Stomach (tissue), 9 donors: ENCODE measurements around the gene PRX. TPM values are rescaled to one million over a fixed set of nuclear protein-coding genes. Genes with fewer than 3 reads are reported as not detected.

ENCODE experiments used
- DNase-seq, 2 donors: peaks; one replicate each; pipeline versions ENCODE4 v3.0.0 to v3.0.0-alpha.2; 2013 to 2019
- H3K27ac ChIP-seq, 5 donors: fragments of 200-600 bp in 4 of 5; sonication (generic) in 4 of 5; one replicate each; pipeline ENCODE4 v1.5.1; 2013 to 2019; ENCODE audit warnings: mild to moderate bottlenecking in 1 of 5, moderate library complexity in 1 of 5
- H3K27me3 ChIP-seq, 3 donors: fragments of 200-600 bp; sonication (generic); one replicate each; pipeline ENCODE4 v1.5.1; 2017 to 2019; ENCODE audit warnings: mixed run types in 1 of 3
- H3K36me3 ChIP-seq, 4 donors: fragments of 200-600 bp; sonication (generic); 1 replicate in 3 of 4; 2 replicates in 1 of 4; pipeline ENCODE4 v1.5.1; 2016 to 2019
- H3K4me1 ChIP-seq, 4 donors: fragments of 200-600 bp; sonication (generic); one replicate each; pipeline ENCODE4 v1.5.1; 2016 to 2019
- H3K4me3 ChIP-seq, 4 donors: fragments of 200-600 bp; sonication (generic) in 3 of 4; one replicate each; pipeline ENCODE4 v1.5.1; 2016 to 2019; ENCODE audit warnings: mild to moderate bottlenecking in 1 of 4
- H3K9me3 ChIP-seq, 4 donors: fragments of 200-600 bp; sonication (generic); one replicate each; pipeline ENCODE4 v1.5.1; 2016 to 2019
- EP300 ChIP-seq: sonication (generic); formaldehyde crosslinking; IDR thresholded peaks from one replicate; pipeline ENCODE4 v1.6.1; 2017; ENCODE audit warnings: antibody characterized with exemption
- POLR2A ChIP-seq, 4 donors: fragments of 450-650 bp; IDR thresholded peaks; one replicate each; pipeline ENCODE4 v1.6.1; 2016; ENCODE audit warnings: antibody characterized with exemption in 4 of 4, control low read depth in 2 of 4, mild to moderate bottlenecking in 1 of 4, moderate library complexity in 1 of 4
- POLR2AphosphoS5 ChIP-seq, 3 donors: sonication (generic); formaldehyde crosslinking; IDR thresholded peaks; one replicate each; pipeline ENCODE4 v1.6.1; 2016; ENCODE audit warnings: antibody characterized with exemption in 3 of 3
- WGBS, 5 donors: extraction: QIAGEN DNeasy Blood & Tissue Kit in 3 of 5; methylation state at CpG; one replicate each; pipeline versions ENCODE4 v1.1.5 to v1.1.7; 2013 to 2018; 5-methylcytosine and 5-hydroxymethylcytosine counted together
- intact Hi-C: fragments of 100-400 bp; cut with DNase I; formaldehyde crosslinking; loops from one replicate; pipeline ENCODE4 v1.15.1; 2023; ENCODE audit warnings: low total_unique reads
- polyA plus RNA-seq, 3 donors: library from polyadenylated mRNA; stranded (reverse); fragments of 200-250 nt; gene quantifications; one replicate each; pipeline ENCODE4 v1.2.3, GENCODE V29; 2013
- total RNA-seq, 5 donors: library from RNA; depleted of rRNA; stranded (reverse); fragments of >200 nt; gene quantifications; one replicate each; pipeline versions ENCODE4 v1.1.0 to v1.2.3, GENCODE V29; 2014 to 2016
- TF ChIP-seq, protein P1 (sequence below), 7 experiments: fragments of 450-650 bp in 4 of 7; fragments of 200-600 bp in 3 of 7; sonication (generic) in 3 of 7; IDR thresholded peaks; one replicate each; pipeline ENCODE4 v1.5.1; 2016 to 2019; ENCODE audit warnings: antibody characterized with exemption in 7 of 7, control low read depth in 2 of 7, mild to moderate bottlenecking in 1 of 7
- donor health status: healthy with polysubstance abuse.
- donor health status: Bipolar disorder and iron deficiency.
- donor health status: healthy.

The PRX gene
- total and polyA plus RNA-seq, 8 donors: 1.6 to 8.6 (median 4.3) TPM; not detected in 1

DNA sequence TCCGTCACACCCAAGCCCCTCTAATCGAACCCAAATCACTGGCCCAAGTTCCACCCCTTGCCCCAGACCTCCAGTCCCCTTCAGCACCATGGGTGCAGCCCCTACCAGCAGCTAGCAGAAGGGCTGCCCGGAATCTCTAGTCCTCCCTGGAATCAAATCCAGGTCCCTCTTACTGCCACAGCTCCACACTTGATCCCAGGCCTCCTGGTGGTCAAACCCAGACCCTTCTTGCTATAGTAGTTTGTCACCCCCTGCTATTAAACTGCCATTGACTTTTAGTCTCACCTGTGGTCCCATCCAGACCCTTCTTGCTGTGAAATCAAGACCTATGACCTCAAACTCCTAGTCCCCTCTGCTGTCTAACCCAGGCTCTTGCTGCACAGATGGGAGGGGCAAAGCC, 31.9 kb downstream of the PRX start:
- DNase-seq: no peak
- Histone ChIP-seq H3K36me3 (peaks cover 13 to 48% (median 44%) of the 10 kb centered on the region in 4 donors), H3K9me3 (no peaks in the 10 kb centered on the region), H3K4me1 (no peaks in the 10 kb centered on the region), H3K27ac (no peak overlapping the region), H3K4me3 (no peak overlapping the region), H3K27me3 (no peaks in the 10 kb centered on the region)
- no peak for TF ChIP-seq POLR2AphosphoS5 (IDR thresholded peaks at IDR 0.05)
- TF ChIP-seq, protein P1, sequence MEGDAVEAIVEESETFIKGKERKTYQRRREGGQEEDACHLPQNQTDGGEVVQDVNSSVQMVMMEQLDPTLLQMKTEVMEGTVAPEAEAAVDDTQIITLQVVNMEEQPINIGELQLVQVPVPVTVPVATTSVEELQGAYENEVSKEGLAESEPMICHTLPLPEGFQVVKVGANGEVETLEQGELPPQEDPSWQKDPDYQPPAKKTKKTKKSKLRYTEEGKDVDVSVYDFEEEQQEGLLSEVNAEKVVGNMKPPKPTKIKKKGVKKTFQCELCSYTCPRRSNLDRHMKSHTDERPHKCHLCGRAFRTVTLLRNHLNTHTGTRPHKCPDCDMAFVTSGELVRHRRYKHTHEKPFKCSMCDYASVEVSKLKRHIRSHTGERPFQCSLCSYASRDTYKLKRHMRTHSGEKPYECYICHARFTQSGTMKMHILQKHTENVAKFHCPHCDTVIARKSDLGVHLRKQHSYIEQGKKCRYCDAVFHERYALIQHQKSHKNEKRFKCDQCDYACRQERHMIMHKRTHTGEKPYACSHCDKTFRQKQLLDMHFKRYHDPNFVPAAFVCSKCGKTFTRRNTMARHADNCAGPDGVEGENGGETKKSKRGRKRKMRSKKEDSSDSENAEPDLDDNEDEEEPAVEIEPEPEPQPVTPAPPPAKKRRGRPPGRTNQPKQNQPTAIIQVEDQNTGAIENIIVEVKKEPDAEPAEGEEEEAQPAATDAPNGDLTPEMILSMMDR (IDR thresholded peaks at IDR 0.05): no peak
- intact Hi-C loops: no loop called here
- 58 to 87% (median 78%) methylated on average over 3 of the region's 3 CpGs for WGBS, 5 donors

DNA sequence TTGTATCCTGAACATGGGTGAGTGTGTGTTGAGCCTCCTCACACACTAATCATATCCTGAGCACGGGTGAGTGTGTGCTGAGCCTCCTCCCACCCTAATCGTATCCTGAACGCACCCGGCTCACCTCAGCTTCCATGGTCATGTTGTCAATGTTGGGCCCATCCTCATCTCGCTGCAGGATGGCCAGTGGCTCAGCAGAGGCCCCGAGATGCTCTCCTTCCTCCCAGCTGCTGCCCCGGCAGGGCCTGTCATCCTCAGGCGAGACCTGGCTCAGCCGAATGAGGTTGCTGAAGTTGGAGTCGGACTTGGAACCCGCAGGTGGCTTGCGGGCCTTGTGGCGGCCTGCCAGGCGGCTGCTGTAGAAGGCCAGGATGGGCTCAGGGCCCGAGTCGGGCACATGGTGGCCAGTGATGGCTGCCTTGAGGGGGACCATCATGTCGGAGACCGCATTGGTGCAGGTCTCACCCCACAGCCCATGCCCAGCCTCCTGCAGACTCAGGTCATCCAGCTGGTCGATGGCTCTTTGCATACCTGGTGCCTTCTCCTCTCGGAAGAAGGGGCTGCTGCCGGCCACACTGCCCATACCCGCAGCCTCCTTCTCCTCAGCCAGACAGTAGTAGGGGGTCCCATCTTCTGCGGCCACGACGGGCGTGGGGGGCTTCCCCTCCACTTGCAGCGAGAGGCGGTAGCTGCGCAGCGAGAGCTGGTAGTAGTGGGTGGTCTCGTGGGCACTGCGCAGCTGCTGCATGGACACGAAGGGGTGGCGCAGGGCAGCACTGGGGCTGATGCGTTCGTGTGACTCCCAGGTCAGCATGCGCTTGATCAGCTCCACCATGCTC, 32.8 kb downstream of the PRX start:
- H3K36me3 ChIP-seq: peaks cover 13 to 57% (median 53%) of the 10 kb centered on the region in 4 donors
- H3K27ac ChIP-seq: no peak overlapping the region
- H3K9me3 ChIP-seq: no peaks in the 10 kb centered on the region
- H3K4me3 ChIP-seq: no peak overlapping the region
- no peak for DNase-seq
- TF ChIP-seq POLR2A (IDR thresholded peaks at IDR 0.05) (no peak), POLR2AphosphoS5 (IDR thresholded peaks at IDR 0.05) (no peak), EP300 (no peak)
- TF ChIP-seq, protein P1 (IDR thresholded peaks at IDR 0.05): no peak
- H3K4me1 ChIP-seq: no peaks in the 10 kb centered on the region
- WGBS, 5 donors: 84 to 90% (median 88%) methylated on average over 27 to 37 of the region's 37 CpGs
- intact Hi-C loops: no loop called here
- H3K27me3 ChIP-seq: no peaks in the 10 kb centered on the region

DNA sequence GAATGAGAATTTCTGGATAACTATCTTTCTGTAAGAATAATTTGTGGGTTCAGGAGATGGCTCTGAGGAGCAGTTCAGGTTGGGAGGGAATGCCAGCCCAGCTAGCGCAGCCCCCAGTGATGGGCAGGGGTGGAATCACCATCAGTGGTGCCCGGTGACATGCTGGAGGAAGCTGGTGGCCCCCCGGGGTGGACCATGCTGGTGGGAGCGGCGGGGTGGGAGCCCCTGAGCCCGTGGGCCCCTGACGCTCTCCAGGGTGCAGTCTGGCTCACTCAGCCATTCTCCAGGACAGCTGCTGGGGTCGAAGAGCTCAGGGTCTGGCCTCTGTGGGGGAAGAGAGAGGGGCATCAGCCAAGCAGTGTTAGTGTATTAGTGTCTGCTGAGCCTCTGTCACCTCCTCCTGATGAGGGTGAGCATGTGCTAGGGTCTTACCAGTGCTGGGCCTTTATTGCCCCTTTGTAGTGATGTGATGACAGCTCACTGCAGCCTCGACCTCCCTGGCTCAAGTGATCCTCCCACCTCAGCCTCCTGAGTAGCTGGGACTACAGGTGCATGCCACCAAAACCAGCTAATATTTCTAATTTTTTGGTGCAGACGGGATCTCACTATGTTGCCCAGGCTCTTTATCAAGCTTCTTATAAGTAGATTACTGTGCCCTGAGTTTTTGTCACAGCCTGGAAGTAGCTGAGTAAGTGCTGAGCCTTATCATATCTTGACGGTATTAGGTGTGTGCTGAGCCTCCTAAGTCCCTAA, 33.6 kb downstream of the PRX start:
- no peaks in the 10 kb centered on the region for H3K27me3 ChIP-seq
- intact Hi-C loops: no loop called here
- 81 to 86% (median 84%) methylated on average over 10 to 11 of the region's 11 CpGs for WGBS, 5 donors
- H3K4me1 ChIP-seq: no peaks in the 10 kb centered on the region
- no peak for TF ChIP-seq POLR2A (IDR thresholded peaks at IDR 0.05)
- TF ChIP-seq POLR2AphosphoS5 (IDR thresholded peaks at IDR 0.05): no peak
- TF ChIP-seq, protein P1 (IDR thresholded peaks at IDR 0.05): no peak
- no peak for TF ChIP-seq EP300
- no peak overlapping the region for H3K4me3 ChIP-seq
- H3K27ac ChIP-seq: no peak overlapping the region
- no peaks in the 10 kb centered on the region for H3K9me3 ChIP-seq
- peaks cover 17 to 65% (median 60%) of the 10 kb centered on the region in 4 donors for H3K36me3 ChIP-seq
- no peak for DNase-seq

DNA sequence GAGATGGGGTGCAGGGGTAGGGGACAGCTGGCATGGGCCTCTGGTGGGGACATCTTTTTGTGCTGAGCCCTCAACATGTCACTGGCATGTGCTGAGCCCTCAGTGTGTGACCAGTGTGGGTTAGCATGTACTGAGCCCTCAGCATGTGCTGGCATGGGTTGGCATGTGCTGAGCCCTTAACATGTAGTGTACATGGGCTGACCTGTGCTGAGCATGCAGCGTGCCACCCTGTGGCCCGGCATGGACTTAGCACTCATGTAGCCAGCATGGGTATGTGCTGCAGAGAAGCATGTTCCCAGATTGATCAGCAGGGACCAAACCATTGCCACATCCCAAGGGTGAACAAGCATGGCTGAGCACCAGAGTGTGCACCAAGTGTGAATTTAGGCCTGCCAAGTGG, 34.7 kb downstream of the PRX start:
- no peak for DNase-seq
- Histone ChIP-seq H3K27me3 (no peaks in the 10 kb centered on the region), H3K36me3 (peaks cover 17 to 76% (median 71%) of the 10 kb centered on the region in 4 donors), H3K4me1 (no peaks in the 10 kb centered on the region), H3K4me3 (no peak overlapping the region), H3K27ac (no peak overlapping the region), H3K9me3 (no peaks in the 10 kb centered on the region)
- intact Hi-C loops: no loop called here
- TF ChIP-seq, protein P1 (IDR thresholded peaks at IDR 0.05): no peak
- no peak for TF ChIP-seq POLR2AphosphoS5 (IDR thresholded peaks at IDR 0.05)
- no peak for TF ChIP-seq EP300
- TF ChIP-seq POLR2A (IDR thresholded peaks at IDR 0.05): no peak
- 60 to 100% (median 82%) methylated on average over 1 to 2 of the region's 2 CpGs for WGBS, 5 donors
